IMR-90 (cell line): ENCODE data around the gene SLC22A5.

Experiments used
- CTCF ChIP-seq: conservative IDR thresholded peaks from 2 replicates; pipeline ENCODE4 v1.5.1; 2012; ENCODE audit warnings: mild to moderate bottlenecking, low read depth, low read length, improper control_type of control experiment
- MXI1 ChIP-seq: IDR thresholded peaks from 2 replicates; pipeline ENCODE4 v1.6.1; 2012; ENCODE audit warnings: low read depth, mild to moderate bottlenecking, low read length, moderate library complexity, borderline replicate concordance
- POLR2A ChIP-seq: IDR thresholded peaks from 2 replicates; pipeline ENCODE4 v1.6.1; 2012; ENCODE audit warnings: mild to moderate bottlenecking, low read depth, low read length
- RAD21 ChIP-seq: IDR thresholded peaks from 2 replicates; pipeline ENCODE4 v1.6.1; 2012; ENCODE audit warnings: low read length, improper control_type of control experiment
- USF2 ChIP-seq: fragments of 150-350 bp; IDR thresholded peaks from 2 replicates; pipeline ENCODE4 v1.6.1; 2017; ENCODE audit warnings: mild to moderate bottlenecking, antibody characterized with exemption, low read length, low read depth

DNA sequence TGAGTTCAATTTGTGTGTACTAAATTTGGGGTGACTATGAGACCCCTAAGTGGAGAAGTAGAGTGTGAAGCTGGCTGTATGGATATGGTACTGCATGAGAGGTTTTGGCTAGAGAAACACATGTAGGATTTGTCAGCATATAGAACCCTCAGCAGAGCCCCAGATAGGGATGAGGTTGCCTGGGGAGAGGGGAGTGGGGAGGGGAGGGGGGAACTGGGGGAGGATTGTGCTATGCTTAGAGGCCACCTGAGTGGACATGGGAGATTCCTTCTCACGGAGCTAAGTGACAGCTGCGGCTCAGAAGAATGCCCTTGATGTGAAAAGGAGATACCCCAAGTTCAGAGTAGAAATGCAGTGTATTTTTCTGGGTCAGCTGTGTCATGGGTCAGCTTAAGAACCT, 11.2 kb downstream of the SLC22A5 start:
- TF ChIP-seq RAD21 (no peak), POLR2A (no peak), CTCF (no peak), MXI1 (no peak), USF2 (no peak)
